ENCODE data around the gene FMR1NB. TPM values are rescaled to one million over a fixed set of nuclear protein-coding genes. Genes with fewer than 3 reads are reported as not detected.

The FMR1NB gene
- total RNA-seq, 1 donor from 2014 or later: not detected

GRCh38 chrX:148035380-148035779, 54.2 kb downstream of the FMR1NB start:
- TF ChIP-seq CTCF (IDR thresholded peaks at IDR 0.05; ENCODE audit: unreplicated experiment): no peak
- Mint-ChIP-seq H3K27ac (ENCODE audit: unreplicated experiment) (no peak overlapping the region), H3K4me1 (ENCODE audit: unreplicated experiment) (peaks cover 3% of the 10 kb centered on the region), H3K36me3 (ENCODE audit: low read depth, unreplicated experiment) (no peaks in the 10 kb centered on the region), H3K9me3 (ENCODE audit: unreplicated experiment) (no peaks in the 10 kb centered on the region), H3K4me3 (ENCODE audit: unreplicated experiment) (no peak overlapping the region), H3K27me3 (ENCODE audit: unreplicated experiment) (peaks cover 1% of the 10 kb centered on the region)
- no peak for DNase-seq (ENCODE audit: low spot score)

DNA sequence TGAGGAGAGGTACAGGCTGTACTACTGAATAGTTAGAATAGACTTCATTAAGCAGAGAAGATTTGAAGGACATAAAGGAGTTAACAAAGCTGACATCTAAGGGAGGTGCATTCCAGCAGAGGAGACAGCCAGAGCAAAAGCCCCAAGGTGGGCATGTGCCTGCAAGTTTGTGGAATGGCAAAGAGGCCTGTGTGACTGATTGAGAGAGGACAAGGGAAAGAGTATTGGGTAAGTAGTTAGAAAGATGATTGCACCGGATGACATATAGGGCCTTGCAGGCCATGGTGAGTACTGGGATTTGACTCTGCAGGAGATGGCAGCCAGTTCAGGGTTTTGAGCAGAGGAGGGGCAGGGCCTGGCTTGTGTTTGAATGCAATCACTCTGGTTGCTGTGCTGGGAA, 55.9 kb downstream of the FMR1NB start:
- DNase-seq (ENCODE audit: low spot score): no peak
- H3K9me3 Mint-ChIP-seq (ENCODE audit: unreplicated experiment): no peaks in the 10 kb centered on the region
- H3K4me1 Mint-ChIP-seq (ENCODE audit: unreplicated experiment): no peaks in the 10 kb centered on the region
- H3K27me3 Mint-ChIP-seq (ENCODE audit: unreplicated experiment): no peaks in the 10 kb centered on the region
- TF ChIP-seq CTCF (IDR thresholded peaks at IDR 0.05; ENCODE audit: unreplicated experiment): no peak
- no peak overlapping the region for H3K4me3 Mint-ChIP-seq (ENCODE audit: unreplicated experiment)
- H3K27ac Mint-ChIP-seq (ENCODE audit: unreplicated experiment): no peak overlapping the region
- H3K36me3 Mint-ChIP-seq (ENCODE audit: low read depth, unreplicated experiment): no peaks in the 10 kb centered on the region

DNA sequence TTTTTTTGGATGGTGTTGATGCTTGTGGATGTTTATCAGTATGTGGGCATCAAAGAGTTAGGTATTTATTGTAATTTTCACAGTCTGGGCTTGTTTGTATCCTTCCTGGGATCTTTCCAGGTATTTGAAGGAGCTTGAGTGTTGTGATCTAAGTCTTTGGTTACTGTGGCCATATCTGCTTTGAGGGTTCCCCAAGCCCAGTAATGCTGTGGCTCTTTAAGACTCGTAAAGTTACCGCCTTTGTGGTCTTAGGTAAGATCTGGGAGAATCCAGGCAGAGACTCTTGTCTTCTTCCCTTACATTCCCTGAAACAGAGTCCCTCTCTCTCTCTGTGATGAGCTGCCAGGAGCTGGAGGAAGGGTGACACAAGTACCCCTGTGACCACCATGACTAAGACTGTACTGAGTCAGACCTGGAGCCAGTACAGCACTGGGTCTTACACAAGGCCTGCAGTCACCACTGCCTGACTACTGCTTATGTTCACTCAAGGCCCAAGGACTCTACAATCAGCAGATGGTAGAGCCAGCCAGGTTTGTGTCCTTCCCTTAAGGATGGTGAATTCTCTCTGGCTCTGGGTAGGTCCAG, 62.2 kb downstream of the FMR1NB start:
- no peaks in the 10 kb centered on the region for H3K9me3 Mint-ChIP-seq (ENCODE audit: unreplicated experiment)
- no peak overlapping the region for H3K4me3 Mint-ChIP-seq (ENCODE audit: unreplicated experiment)
- H3K27me3 Mint-ChIP-seq (ENCODE audit: unreplicated experiment): no peaks in the 10 kb centered on the region
- H3K4me1 Mint-ChIP-seq (ENCODE audit: unreplicated experiment): no peaks in the 10 kb centered on the region
- H3K36me3 Mint-ChIP-seq (ENCODE audit: low read depth, unreplicated experiment): no peaks in the 10 kb centered on the region
- H3K27ac Mint-ChIP-seq (ENCODE audit: unreplicated experiment): no peak overlapping the region
- TF ChIP-seq CTCF (IDR thresholded peaks at IDR 0.05; ENCODE audit: unreplicated experiment): no peak
- DNase-seq (ENCODE audit: low spot score): no peak

- TF ChIP-seq CTCF (IDR thresholded peaks at IDR 0.05; ENCODE audit: unreplicated experiment): no peak
- DNase-seq (ENCODE audit: low spot score): no peak
- Mint-ChIP-seq H3K36me3 (ENCODE audit: low read depth, unreplicated experiment) (no peaks in the 10 kb centered on the region), H3K4me1 (ENCODE audit: unreplicated experiment) (no peaks in the 10 kb centered on the region), H3K27ac (ENCODE audit: unreplicated experiment) (no peak overlapping the region), H3K4me3 (ENCODE audit: unreplicated experiment) (no peak overlapping the region), H3K27me3 (ENCODE audit: unreplicated experiment) (no peaks in the 10 kb centered on the region), H3K9me3 (ENCODE audit: unreplicated experiment) (no peaks in the 10 kb centered on the region)
Observed at GRCh38 chrX:148047200-148047599, 66.1 kb downstream of the FMR1NB start.

DNA sequence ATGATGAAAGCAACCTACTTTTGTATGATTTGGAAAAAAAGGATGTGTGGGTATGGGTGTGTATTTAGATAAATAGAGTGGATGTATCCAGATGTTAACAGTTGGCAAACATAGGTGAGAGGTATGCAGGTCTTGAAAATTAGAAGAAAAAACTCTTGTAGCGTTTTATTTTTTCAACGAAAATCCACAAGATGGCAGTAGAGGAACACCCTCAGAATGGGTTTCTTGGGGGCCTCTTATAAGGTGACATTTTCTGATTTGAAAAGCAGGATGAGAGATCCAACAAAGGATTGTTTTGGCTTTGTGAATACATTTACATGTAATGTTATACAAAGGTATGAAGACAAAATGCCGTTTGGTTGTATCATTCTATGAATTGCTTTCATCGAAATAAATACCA, 68.3 kb downstream of the FMR1NB start:
- Mint-ChIP-seq H3K9me3 (ENCODE audit: unreplicated experiment) (no peaks in the 10 kb centered on the region), H3K27me3 (ENCODE audit: unreplicated experiment) (no peaks in the 10 kb centered on the region), H3K27ac (ENCODE audit: unreplicated experiment) (no peak overlapping the region), H3K4me1 (ENCODE audit: unreplicated experiment) (no peaks in the 10 kb centered on the region), H3K36me3 (ENCODE audit: low read depth, unreplicated experiment) (no peaks in the 10 kb centered on the region), H3K4me3 (ENCODE audit: unreplicated experiment) (no peak overlapping the region)
- TF ChIP-seq CTCF (IDR thresholded peaks at IDR 0.05; ENCODE audit: unreplicated experiment): peak; percentile 35
- DNase-seq (ENCODE audit: low spot score): peak; percentile 3

Data from endothelial cell (in vitro differentiated cells).